GM12875 (cell line): ENCODE results near the gene TNS4.

Experiments
- H3K4me3 ChIP-seq: one replicate; pipeline ENCODE4 v1.5.1; 2011; ENCODE audit warnings: low read depth, low read length, control low read depth
- TF ChIP-seq, protein P1 (sequence below): IDR thresholded peaks from 2 replicates; pipeline ENCODE4 v1.5.1; 2011; ENCODE audit warnings: low read depth, mild to moderate bottlenecking, control low read depth, inconsistent platforms, low read length, moderate library complexity, borderline replicate concordance; ENCODE audit not compliant: insufficient read depth

TNS4 gene

DNA sequence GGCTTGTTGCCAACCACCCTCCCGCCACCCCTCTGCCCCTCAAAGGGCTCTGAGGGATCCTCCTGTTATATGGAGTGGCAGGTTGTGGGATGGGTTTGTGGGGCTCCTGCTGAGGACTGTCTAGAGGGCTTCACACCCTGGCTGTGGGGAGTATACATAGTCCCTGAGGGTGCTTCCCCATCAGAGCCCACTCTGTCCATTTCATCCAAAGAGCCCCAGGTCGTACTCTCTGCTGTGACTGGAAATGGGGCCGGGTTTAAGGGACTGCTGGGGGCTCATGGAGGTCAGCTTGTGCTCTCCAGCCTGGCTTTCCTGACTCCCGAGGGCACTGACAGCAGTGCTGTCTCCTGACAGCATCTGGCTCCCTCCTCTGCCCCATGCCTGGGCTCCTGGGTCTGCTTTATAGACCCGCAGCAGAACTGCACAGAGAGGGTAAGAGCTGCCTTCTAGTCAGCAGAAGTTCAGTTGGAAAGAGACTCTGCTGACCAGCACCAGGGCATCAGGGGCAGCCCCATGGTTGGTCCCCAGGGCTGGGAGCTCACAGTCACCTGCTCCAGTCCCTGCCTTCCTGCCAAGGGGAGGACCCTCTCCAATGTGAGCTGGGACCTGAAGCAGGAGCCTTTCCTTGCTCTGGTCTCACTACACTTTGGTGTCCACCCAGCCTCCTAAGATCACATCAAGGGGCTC, 17.8 kb upstream of the TNS4 start:
- TF ChIP-seq, protein P1, sequence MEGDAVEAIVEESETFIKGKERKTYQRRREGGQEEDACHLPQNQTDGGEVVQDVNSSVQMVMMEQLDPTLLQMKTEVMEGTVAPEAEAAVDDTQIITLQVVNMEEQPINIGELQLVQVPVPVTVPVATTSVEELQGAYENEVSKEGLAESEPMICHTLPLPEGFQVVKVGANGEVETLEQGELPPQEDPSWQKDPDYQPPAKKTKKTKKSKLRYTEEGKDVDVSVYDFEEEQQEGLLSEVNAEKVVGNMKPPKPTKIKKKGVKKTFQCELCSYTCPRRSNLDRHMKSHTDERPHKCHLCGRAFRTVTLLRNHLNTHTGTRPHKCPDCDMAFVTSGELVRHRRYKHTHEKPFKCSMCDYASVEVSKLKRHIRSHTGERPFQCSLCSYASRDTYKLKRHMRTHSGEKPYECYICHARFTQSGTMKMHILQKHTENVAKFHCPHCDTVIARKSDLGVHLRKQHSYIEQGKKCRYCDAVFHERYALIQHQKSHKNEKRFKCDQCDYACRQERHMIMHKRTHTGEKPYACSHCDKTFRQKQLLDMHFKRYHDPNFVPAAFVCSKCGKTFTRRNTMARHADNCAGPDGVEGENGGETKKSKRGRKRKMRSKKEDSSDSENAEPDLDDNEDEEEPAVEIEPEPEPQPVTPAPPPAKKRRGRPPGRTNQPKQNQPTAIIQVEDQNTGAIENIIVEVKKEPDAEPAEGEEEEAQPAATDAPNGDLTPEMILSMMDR: no peak
- no peak overlapping the region for H3K4me3 ChIP-seq

DNA sequence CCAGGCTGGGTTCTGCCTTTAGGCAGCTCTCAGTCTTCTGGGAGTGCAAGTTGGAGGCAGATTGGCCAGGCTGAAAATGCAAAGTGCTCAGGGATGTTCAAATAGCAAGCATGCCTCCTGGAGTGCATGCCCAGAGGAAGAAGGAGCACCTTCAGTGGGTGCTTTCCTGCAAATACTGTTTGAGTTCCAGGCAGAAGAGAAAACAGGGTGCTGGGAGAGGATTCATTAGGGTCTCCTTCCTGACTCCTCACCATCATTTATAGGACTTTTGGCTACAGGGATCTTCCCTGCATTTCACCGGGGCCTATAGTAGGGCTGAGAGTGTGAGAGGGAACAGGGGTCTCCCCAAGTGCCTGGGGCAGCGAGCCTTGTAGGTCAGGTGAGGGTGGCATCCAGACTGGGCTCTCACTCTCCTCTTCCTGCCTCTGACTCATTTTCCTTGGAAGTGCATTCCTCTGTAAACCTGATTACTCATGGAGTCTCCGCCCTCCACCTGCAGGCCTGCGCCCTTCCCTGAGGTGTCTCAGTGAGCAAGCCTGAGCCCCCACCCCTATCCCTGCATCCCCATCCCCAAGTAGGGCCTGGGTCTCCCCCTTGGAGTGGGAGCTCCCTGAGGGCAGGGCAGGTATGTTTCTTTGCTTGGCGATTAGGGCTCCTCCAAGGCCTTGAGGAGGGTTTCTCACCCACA, 17.1 kb upstream of the TNS4 start:
- TF ChIP-seq, protein P1: no peak
- no peak overlapping the region for H3K4me3 ChIP-seq

DNA sequence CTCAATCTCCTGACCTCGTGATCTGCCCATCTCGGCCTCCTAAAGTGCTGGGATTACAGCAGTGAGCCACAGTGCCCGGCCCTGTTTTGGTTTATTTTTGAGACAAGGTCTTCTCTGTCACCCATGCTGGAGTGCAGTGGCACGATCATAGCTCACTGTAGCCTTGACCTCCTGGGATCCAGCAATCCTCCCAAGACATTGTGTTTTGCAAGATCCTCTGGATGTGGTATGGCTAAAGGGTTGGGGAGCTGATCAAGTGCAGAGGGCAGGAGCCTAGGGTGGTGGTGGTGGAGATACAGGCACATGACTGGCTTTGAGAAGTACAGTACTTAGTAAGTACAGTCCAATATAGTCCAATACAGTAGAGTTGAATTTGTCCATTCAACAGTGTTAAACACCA, 16.6 kb upstream of the TNS4 start:
- H3K4me3 ChIP-seq: no peak overlapping the region

DNA sequence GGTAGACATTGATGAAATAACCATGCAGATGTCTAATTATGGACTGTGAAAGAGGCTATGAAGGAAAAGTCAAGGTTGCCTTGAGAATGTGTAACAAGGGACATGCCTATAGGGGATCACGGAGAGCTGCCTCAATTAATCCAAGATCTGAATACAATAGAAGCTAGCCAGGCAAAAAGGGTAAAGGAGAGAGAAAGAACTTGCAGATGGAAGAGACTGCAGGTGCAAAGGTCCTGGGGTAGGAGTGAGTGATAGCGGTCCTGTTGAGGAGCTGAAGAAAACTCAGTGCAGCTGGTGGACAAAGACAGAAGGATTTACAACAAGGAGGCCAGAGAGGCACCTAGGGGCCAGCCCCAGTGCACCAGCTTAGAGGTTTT, 15.9 kb upstream of the TNS4 start:
- no peak overlapping the region for H3K4me3 ChIP-seq

More for the DNA sequence above, 16.6 kb upstream of the TNS4 start:
- TF ChIP-seq, protein P1: no peak

DNA sequence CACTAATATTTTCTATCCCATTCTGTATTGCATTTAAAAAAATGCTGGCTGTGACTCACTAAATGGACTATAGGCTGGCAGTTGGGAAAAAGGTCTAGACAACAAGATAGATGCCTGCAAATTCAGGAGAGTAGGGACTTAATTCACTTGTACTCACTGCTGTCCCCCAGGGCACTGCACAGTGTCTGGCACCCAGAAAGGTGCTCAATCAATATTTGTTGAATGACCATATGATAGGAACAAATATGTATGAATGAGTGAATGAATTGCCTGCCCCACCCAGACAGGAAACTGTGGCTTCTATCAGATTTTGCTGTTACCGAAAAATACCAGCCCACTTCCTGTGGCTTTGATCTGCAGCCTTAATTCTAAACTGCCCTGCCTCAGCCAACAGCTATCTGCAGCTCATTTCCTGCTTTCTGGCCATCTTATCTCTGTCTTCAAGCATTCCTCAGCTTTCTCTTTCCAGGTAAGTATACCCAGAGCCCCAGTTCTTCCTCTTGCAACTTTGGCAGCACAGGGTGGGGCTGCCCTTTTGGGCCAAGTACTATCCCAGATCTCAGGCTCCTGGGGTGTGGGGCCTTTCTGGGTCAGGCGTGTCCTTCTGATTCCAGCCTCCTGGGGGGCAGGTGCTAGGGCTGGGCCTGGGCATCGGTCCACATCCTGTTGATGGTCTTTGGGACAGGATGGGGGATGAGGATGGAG, 15.3 kb upstream of the TNS4 start:
- TF ChIP-seq, protein P1: no peak
- no peak overlapping the region for H3K4me3 ChIP-seq

More for the DNA sequence above, 15.9 kb upstream of the TNS4 start:
- TF ChIP-seq, protein P1: no peak

DNA sequence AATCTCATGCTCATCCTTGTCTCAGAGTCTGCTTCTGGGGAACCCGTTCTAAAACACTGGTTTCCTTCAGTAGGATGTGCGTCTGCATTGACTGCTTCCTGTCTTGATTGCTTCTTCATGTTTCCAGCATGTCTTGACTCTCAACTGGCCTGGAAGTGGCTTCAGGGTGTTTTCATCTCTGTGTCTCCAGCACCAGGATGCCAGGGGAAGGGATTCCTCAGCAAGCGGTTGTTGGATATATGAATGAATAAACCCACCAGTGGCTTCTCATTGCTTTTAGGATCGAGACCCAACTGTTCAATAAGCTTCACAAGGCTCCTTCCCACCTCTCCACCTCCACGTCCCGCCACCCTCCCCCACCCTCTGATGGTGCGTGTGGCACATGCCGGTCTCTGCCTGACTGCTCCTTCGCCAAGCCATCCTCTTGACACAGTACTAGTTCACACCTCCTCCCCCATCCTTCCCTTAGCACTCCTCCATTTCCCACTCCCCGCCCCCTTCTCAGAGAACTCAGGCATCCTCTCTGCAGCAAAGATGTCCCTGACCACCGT, 14.1 kb upstream of the TNS4 start:
- TF ChIP-seq, protein P1: no peak
- H3K4me3 ChIP-seq: no peak overlapping the region

DNA sequence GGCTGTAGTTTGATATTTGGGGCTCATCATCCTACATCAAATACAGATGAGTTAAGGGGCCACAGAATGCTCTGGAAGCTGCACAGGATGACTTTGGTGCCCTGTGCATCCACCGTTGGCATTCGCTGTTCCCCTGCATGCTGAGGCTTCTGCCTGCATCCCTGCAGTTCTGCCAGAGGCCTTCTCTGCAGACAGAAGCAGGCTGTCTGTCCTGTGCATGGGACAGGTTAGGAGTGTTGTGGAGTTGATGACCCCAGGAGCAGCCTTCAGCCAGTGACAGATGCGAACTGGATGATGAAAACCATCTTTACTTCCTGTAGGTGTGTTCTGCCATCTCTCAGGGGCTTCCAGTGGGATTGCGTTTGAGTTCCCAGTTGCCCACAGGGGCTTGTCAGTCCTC, 13.6 kb upstream of the TNS4 start:
- no peak overlapping the region for H3K4me3 ChIP-seq
- TF ChIP-seq, protein P1: no peak
